GM23338 (cell line): ENCODE measurements around the gene PHTF1. TPM values are rescaled to one million over a fixed set of nuclear protein-coding genes. Genes with fewer than 3 reads are reported as not detected.

Source experiments
- ATAC-seq: fragments of 200-7000 bp; cut with Tn5 transposase; 3 replicates; pipeline ENCODE4 v1.9.1; 2020
- DNase-seq: peaks from one replicate; pipeline ENCODE4 v3.0.0-alpha.2; 2015; ENCODE audit warnings: low spot score
- H2AFZ ChIP-seq: fragments of 200-600 bp; sonication (generic); 2 replicates; pipeline ENCODE4 v1.8.0; 2016; ENCODE audit warnings: antibody characterized with exemption, mild to moderate bottlenecking, moderate library complexity
- H3F3A ChIP-seq: fragments of 200-600 bp; sonication (generic); replicated peaks from 2 replicates; pipeline ENCODE4 v1.8.0; 2017; ENCODE audit warnings: antibody characterized with exemption, mixed run types, low read depth
- H3K27ac ChIP-seq: fragments of 200-600 bp; sonication (generic); 2 replicates; pipeline ENCODE4 v1.6.1; 2016; ENCODE audit warnings: low read depth
- H3K27me3 ChIP-seq: fragments of 200-600 bp; sonication (generic); 2 replicates; pipeline ENCODE4 v1.8.0; 2016; ENCODE audit warnings: mild to moderate bottlenecking, mixed run types, moderate library complexity; ENCODE audit not compliant: insufficient read depth
- H3K36me3 ChIP-seq: fragments of 200-600 bp; sonication (generic); 2 replicates; pipeline ENCODE4 v1.8.0; 2016; ENCODE audit warnings: mild to moderate bottlenecking; ENCODE audit not compliant: insufficient read depth
- H3K4me1 ChIP-seq: fragments of 200-600 bp; sonication (generic); 2 replicates; pipeline ENCODE4 v1.8.0; 2016; ENCODE audit warnings: mild to moderate bottlenecking, moderate library complexity; ENCODE audit not compliant: insufficient read depth
- H3K4me2 ChIP-seq: fragments of 200-600 bp; sonication (generic); 2 replicates; pipeline ENCODE4 v1.7.1; 2017; ENCODE audit warnings: mixed run types
- H3K4me3 ChIP-seq: fragments of 200-600 bp; sonication (generic); 2 replicates; pipeline ENCODE4 v1.6.1; 2016; ENCODE audit warnings: mixed run types
- H3K79me2 ChIP-seq: fragments of 200-600 bp; sonication (generic); replicated peaks from 2 replicates; pipeline ENCODE4 v1.8.0; 2017; ENCODE audit warnings: mild to moderate bottlenecking; ENCODE audit not compliant: insufficient read depth
- H3K9me2 ChIP-seq: fragments of 200-600 bp; sonication (generic); 2 replicates; pipeline ENCODE4 v1.8.0; 2017; ENCODE audit not compliant: insufficient read depth
- H4K20me1 ChIP-seq: fragments of 200-600 bp; sonication (generic); replicated peaks from 2 replicates; pipeline ENCODE4 v1.8.0; 2017; ENCODE audit warnings: mild to moderate bottlenecking; ENCODE audit not compliant: insufficient read depth
- H3K27ac Mint-ChIP-seq: 2 replicates; pipeline ENCODE4 v1.8.0; 2020; ENCODE audit warnings: inconsistent platforms, mild to moderate bottlenecking, moderate library complexity, mixed read lengths
- H3K27me3 Mint-ChIP-seq: 3 replicates; pipeline ENCODE4 v1.8.0; 2022; ENCODE audit warnings: low read depth, mild to moderate bottlenecking, moderate library complexity, mixed read lengths, inconsistent platforms; ENCODE audit not compliant: insufficient read depth, poor library complexity
- H3K36me3 Mint-ChIP-seq: 3 replicates; pipeline ENCODE4 v1.8.0; 2021; ENCODE audit warnings: low read depth, mild to moderate bottlenecking, inconsistent platforms, moderate library complexity, mixed read lengths
- H3K4me1 Mint-ChIP-seq: 3 replicates; pipeline ENCODE4 v1.8.0; 2020; ENCODE audit warnings: mild to moderate bottlenecking, inconsistent platforms, mixed read lengths
- H3K4me3 Mint-ChIP-seq: 3 replicates; pipeline ENCODE4 v1.8.0; 2021; ENCODE audit warnings: moderate library complexity, mild to moderate bottlenecking, inconsistent platforms, mixed read lengths
- H3K9me3 Mint-ChIP-seq: 3 replicates; pipeline ENCODE4 v1.8.0; 2020; ENCODE audit warnings: moderate library complexity, mild to moderate bottlenecking, inconsistent platforms, mixed read lengths
- CREB1 ChIP-seq: fragments of 250-450 bp; sonication (Bioruptor Pico); IDR thresholded peaks from 2 replicates; pipeline ENCODE4 v1.5.0; 2020; ENCODE audit warnings: low read depth, mild to moderate bottlenecking, moderate library complexity
- CTCF ChIP-seq, 2 experiments: fragments of 200-600 bp in 1 of 2; sonication (generic) in 1 of 2; conservative IDR thresholded peaks; 2 replicates each; pipeline versions ENCODE4 v1.5.1 to v1.6.1; 2016 to 2017; ENCODE audit warnings: antibody characterized with exemption in 2 of 2, low read depth in 2 of 2, mild to moderate bottlenecking in 2 of 2, moderate library complexity in 1 of 2
- EZH2 ChIP-seq: fragments of 200-600 bp; sonication (generic); IDR thresholded peaks from one replicate; pipeline ENCODE4 v1.8.0; 2017; ENCODE audit warnings: antibody characterized with exemption, mild to moderate bottlenecking, low read depth; ENCODE audit not compliant: unreplicated experiment
- EZH2phosphoT487 ChIP-seq: fragments of 200-600 bp; sonication (generic); IDR thresholded peaks from one replicate; pipeline ENCODE4 v1.8.1; 2018; ENCODE audit warnings: antibody characterized with exemption; ENCODE audit not compliant: unreplicated experiment
- JUNB ChIP-seq: IDR thresholded peaks from one replicate; pipeline ENCODE4 v1.6.1; 2016; ENCODE audit warnings: antibody characterized with exemption; ENCODE audit not compliant: unreplicated experiment
- NANOG ChIP-seq: IDR thresholded peaks from 2 replicates; pipeline ENCODE4 v1.6.1; 2016; ENCODE audit warnings: antibody characterized with exemption, borderline replicate concordance
- POLR2AphosphoS5 ChIP-seq: IDR thresholded peaks from 2 replicates; pipeline ENCODE4 v1.6.1; 2016; ENCODE audit warnings: antibody characterized with exemption, low read depth
- STAT1 ChIP-seq: IDR thresholded peaks from one replicate; pipeline ENCODE4 v1.6.1; 2016; ENCODE audit warnings: antibody characterized with exemption; ENCODE audit not compliant: unreplicated experiment
- ZNF114 ChIP-seq: fragments of 250-450 bp; sonication (Bioruptor Pico); IDR thresholded peaks from 2 replicates; pipeline ENCODE4 v1.5.0; 2020; ENCODE audit warnings: mild to moderate bottlenecking, moderate library complexity
- ZNF331 ChIP-seq: fragments of 250-450 bp; sonication (Bioruptor Pico); IDR thresholded peaks from 2 replicates; pipeline ENCODE4 v1.5.0; 2020; ENCODE audit warnings: low read depth, mild to moderate bottlenecking, moderate library complexity
- polyA plus RNA-seq: library from polyadenylated mRNA; unstranded; fragments of >200 nt; fragmentation: Nextera tagmentation; extraction: Ambion mirVana; gene quantifications from 2 replicates; pipeline ENCODE4 v1.2.1, GENCODE V29; 2016
- total RNA-seq: library from RNA; depleted of rRNA; stranded (reverse); fragments of >200 nt; shearing (Covaris generic); gene quantifications from 2 replicates; pipeline ENCODE4 v1.2.3, GENCODE V29; 2014
- TF ChIP-seq, protein P1 (sequence below): IDR thresholded peaks from one replicate; pipeline ENCODE4 v1.6.1; 2018; ENCODE audit warnings: antibody characterized with exemption; ENCODE audit not compliant: unreplicated experiment
- TF ChIP-seq, protein P2 (sequence below): IDR thresholded peaks from 2 replicates; pipeline ENCODE4 v1.6.1; 2016; ENCODE audit warnings: antibody characterized with exemption

The PHTF1 gene
- total and polyA plus RNA-seq, 2 experiments from 2014 or later, result 19.1 to 21.6 TPM

GRCh38 chr1:113674591-113674990 lies 84.7 kb downstream of the PHTF1 start (continued):
- TF ChIP-seq EZH2phosphoT487, result no peak
- TF ChIP-seq ZNF331 (CRISPR knock-in tag), result no peak
- no peak for TF ChIP-seq EZH2
- TF ChIP-seq JUNB, result no peak
- TF ChIP-seq CREB1 (CRISPR knock-in tag), result no peak
- TF ChIP-seq ZNF114 (CRISPR knock-in tag), result no peak
- TF ChIP-seq NANOG, result no peak
- TF ChIP-seq POLR2AphosphoS5, result no peak
- TF ChIP-seq STAT1, result no peak

DNA sequence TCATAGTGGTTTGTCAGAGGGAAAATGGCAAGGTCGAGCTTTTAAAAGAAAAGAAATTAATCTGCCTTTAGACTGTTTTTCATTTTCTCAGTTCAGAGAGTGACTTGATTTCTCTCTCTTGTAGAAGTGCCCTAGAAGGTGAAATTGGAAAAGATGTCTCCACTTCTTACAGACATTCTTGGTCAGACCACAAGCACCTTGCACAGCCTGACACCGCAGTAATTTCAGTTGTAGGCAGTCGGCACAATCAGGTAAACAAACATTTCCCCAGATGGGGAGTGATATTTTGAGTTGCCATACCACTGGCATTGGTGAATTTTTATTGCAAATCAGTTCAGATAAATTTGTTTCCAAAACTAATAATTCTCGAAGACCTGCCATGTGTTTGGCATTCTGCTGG lies 86.8 kb downstream of the PHTF1 start:
- H4K20me1 ChIP-seq, result no peaks in the 10 kb centered on the region
- H3K9me2 ChIP-seq, result no peaks in the 10 kb centered on the region
- no peak for ATAC-seq
- no peaks in the 10 kb centered on the region for H3K27me3 Mint-ChIP-seq
- no peak overlapping the region for H3K27ac ChIP-seq
- no peak for DNase-seq
- H3K79me2 ChIP-seq, result no peaks in the 10 kb centered on the region
- H3K4me2 ChIP-seq, result no peak overlapping the region
- H3K27me3 ChIP-seq, result no peaks in the 10 kb centered on the region
- H3K27ac Mint-ChIP-seq, result no peak overlapping the region
- H2AFZ ChIP-seq, result no peak overlapping the region
- no peaks in the 10 kb centered on the region for H3K4me1 ChIP-seq
- H3K9me3 Mint-ChIP-seq, result no peaks in the 10 kb centered on the region
- no peaks in the 10 kb centered on the region for H3K4me1 Mint-ChIP-seq
- TF ChIP-seq, protein P1, sequence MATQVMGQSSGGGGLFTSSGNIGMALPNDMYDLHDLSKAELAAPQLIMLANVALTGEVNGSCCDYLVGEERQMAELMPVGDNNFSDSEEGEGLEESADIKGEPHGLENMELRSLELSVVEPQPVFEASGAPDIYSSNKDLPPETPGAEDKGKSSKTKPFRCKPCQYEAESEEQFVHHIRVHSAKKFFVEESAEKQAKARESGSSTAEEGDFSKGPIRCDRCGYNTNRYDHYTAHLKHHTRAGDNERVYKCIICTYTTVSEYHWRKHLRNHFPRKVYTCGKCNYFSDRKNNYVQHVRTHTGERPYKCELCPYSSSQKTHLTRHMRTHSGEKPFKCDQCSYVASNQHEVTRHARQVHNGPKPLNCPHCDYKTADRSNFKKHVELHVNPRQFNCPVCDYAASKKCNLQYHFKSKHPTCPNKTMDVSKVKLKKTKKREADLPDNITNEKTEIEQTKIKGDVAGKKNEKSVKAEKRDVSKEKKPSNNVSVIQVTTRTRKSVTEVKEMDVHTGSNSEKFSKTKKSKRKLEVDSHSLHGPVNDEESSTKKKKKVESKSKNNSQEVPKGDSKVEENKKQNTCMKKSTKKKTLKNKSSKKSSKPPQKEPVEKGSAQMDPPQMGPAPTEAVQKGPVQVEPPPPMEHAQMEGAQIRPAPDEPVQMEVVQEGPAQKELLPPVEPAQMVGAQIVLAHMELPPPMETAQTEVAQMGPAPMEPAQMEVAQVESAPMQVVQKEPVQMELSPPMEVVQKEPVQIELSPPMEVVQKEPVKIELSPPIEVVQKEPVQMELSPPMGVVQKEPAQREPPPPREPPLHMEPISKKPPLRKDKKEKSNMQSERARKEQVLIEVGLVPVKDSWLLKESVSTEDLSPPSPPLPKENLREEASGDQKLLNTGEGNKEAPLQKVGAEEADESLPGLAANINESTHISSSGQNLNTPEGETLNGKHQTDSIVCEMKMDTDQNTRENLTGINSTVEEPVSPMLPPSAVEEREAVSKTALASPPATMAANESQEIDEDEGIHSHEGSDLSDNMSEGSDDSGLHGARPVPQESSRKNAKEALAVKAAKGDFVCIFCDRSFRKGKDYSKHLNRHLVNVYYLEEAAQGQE, result no peak
- TF ChIP-seq CTCF (conservative IDR thresholded peaks at IDR 0.05; ENCODE audit: low read depth in 2 of 2) (no peak), EZH2phosphoT487 (no peak), POLR2AphosphoS5 (no peak), STAT1 (no peak), NANOG (no peak), EZH2 (no peak)
- TF ChIP-seq, protein P2, sequence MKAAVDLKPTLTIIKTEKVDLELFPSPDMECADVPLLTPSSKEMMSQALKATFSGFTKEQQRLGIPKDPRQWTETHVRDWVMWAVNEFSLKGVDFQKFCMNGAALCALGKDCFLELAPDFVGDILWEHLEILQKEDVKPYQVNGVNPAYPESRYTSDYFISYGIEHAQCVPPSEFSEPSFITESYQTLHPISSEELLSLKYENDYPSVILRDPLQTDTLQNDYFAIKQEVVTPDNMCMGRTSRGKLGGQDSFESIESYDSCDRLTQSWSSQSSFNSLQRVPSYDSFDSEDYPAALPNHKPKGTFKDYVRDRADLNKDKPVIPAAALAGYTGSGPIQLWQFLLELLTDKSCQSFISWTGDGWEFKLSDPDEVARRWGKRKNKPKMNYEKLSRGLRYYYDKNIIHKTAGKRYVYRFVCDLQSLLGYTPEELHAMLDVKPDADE, result no peak
- no peaks in the 10 kb centered on the region for H3K36me3 Mint-ChIP-seq
- H3F3A ChIP-seq, result no peaks in the 10 kb centered on the region
- H3K4me3 ChIP-seq, result no peak overlapping the region
- H3K36me3 ChIP-seq, result no peaks in the 10 kb centered on the region
- no peak overlapping the region for H3K4me3 Mint-ChIP-seq
